Neural crest cell (in vitro differentiated cells): Measurements from ENCODE around the gene FMN1. TPM values are rescaled to one million over a fixed set of nuclear protein-coding genes. Genes with fewer than 3 reads are reported as not detected.

Experiments used
- DNase-seq: peaks from one replicate; pipeline ENCODE4 v3.0.0; 2021; ENCODE audit warnings: low read depth, mixed read lengths, low spot score
- H3K27ac Mint-ChIP-seq: one replicate; pipeline ENCODE4 v1.8.0; 2021; ENCODE audit warnings: mild to moderate bottlenecking, mixed read lengths; ENCODE audit not compliant: unreplicated experiment
- H3K27me3 Mint-ChIP-seq: 2 replicates; pipeline ENCODE4 v1.8.0; 2021; ENCODE audit warnings: low read depth, mild to moderate bottlenecking, mixed read lengths
- H3K36me3 Mint-ChIP-seq: 2 replicates; pipeline ENCODE4 v1.8.0; 2021; ENCODE audit warnings: low read depth, mild to moderate bottlenecking, mixed read lengths
- H3K4me1 Mint-ChIP-seq: 2 replicates; pipeline ENCODE4 v1.8.0; 2021; ENCODE audit warnings: mixed read lengths
- H3K4me3 Mint-ChIP-seq: one replicate; pipeline ENCODE4 v1.8.0; 2021; ENCODE audit warnings: mild to moderate bottlenecking, mixed read lengths
- H3K9me3 Mint-ChIP-seq: 2 replicates; pipeline ENCODE4 v1.8.0; 2021; ENCODE audit warnings: mixed read lengths
- CTCF ChIP-seq: fragments of 200-600 bp; sonication (generic); conservative IDR thresholded peaks from 2 replicates; pipeline ENCODE4 v1.5.0; 2021; ENCODE audit warnings: antibody characterized with exemption, mild to moderate bottlenecking
- total RNA-seq: library from RNA; stranded (reverse); gene quantifications from 2 replicates; pipeline ENCODE4 v1.2.1, GENCODE V29; 2021

Gene FMN1
- total RNA-seq, 1 donor from 2014 or later: 0.70 TPM

GRCh38 chr15:32733281-32733680 lies 461.2 kb downstream of the FMN1 start:
- peaks cover 15% of the 10 kb centered on the region for H3K4me1 Mint-ChIP-seq
- no peak for DNase-seq
- H3K27ac Mint-ChIP-seq: no peak overlapping the region
- peaks cover 14% of the 10 kb centered on the region for H3K27me3 Mint-ChIP-seq
- H3K4me3 Mint-ChIP-seq: no peak overlapping the region
- peaks cover 4% of the 10 kb centered on the region for H3K36me3 Mint-ChIP-seq
- TF ChIP-seq CTCF: no peak
- peaks cover 5% of the 10 kb centered on the region for H3K9me3 Mint-ChIP-seq

- peaks cover 8% of the 10 kb centered on the region for H3K9me3 Mint-ChIP-seq
- no peak overlapping the region for H3K27ac Mint-ChIP-seq
- no peak for TF ChIP-seq CTCF
- no peak for DNase-seq
- peaks cover 4% of the 10 kb centered on the region for H3K36me3 Mint-ChIP-seq
- H3K27me3 Mint-ChIP-seq: peaks cover 14% of the 10 kb centered on the region
- no peak overlapping the region for H3K4me3 Mint-ChIP-seq
- H3K4me1 Mint-ChIP-seq: peaks cover 15% of the 10 kb centered on the region
These were observed 461.8 kb downstream of the FMN1 start for GRCh38 chr15:32732574-32733157.

GRCh38 chr15:32730677-32731654 lies 463.5 kb downstream of the FMN1 start:
- H3K36me3 Mint-ChIP-seq: peaks cover 4% of the 10 kb centered on the region
- no peak for DNase-seq
- H3K27me3 Mint-ChIP-seq: peaks cover 17% of the 10 kb centered on the region
- peaks cover 8% of the 10 kb centered on the region for H3K9me3 Mint-ChIP-seq
- no peak overlapping the region for H3K27ac Mint-ChIP-seq
- no peak for TF ChIP-seq CTCF
- peaks cover 14% of the 10 kb centered on the region for H3K4me1 Mint-ChIP-seq
- H3K4me3 Mint-ChIP-seq: no peak overlapping the region

GRCh38 chr15:32729700-32730395 lies 464.7 kb downstream of the FMN1 start:
- Mint-ChIP-seq H3K27ac (no peak overlapping the region), H3K27me3 (peaks cover 27% of the 10 kb centered on the region), H3K36me3 (peaks cover 4% of the 10 kb centered on the region)

More at GRCh38 chr15:32729700-32730395, 464.7 kb downstream of the FMN1 start:
- H3K4me3 Mint-ChIP-seq: no peak overlapping the region
- peaks cover 8% of the 10 kb centered on the region for H3K9me3 Mint-ChIP-seq
- TF ChIP-seq CTCF: no peak
- DNase-seq: no peak
- peaks cover 6% of the 10 kb centered on the region for H3K4me1 Mint-ChIP-seq
